ENCODE results near the gene CDA. TPM values are rescaled to one million over a fixed set of nuclear protein-coding genes. Genes with fewer than 3 reads are reported as not detected.

The CDA gene
- 0.37 and 0.85 TPM in 2 replicates for total RNA-seq

DNA sequence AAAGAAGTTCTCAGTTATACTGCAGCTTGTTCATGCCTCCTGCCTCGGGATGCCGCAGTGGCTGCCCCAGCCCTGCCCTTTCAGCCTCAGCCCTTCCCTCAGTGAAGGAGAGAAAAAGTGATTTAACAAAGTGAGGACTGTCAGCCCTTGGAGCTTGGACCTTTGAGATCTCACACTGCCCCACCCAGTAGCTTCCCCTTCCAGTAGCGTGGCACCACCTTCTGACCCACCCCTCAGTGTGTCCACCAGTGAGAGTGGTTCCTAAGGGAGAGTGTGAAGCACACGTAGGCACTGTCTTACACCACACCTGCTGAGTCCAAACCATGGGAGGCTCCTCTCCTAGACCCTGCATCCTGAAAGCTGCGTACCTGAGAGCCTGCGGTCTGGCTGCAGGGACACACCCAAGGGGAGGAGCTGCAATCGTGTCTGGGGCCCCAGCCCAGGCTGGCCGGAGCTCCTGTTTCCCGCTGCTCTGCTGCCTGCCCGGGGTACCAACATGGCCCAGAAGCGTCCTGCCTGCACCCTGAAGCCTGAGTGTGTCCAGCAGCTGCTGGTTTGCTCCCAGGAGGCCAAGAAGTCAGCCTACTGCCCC lies at the start of gene CDA:
TSS of gene CDA (plus strand) at position 464 of the 592 bp plus-strand sequence. CDS start at position 497, 33 bp downstream.

DNA sequence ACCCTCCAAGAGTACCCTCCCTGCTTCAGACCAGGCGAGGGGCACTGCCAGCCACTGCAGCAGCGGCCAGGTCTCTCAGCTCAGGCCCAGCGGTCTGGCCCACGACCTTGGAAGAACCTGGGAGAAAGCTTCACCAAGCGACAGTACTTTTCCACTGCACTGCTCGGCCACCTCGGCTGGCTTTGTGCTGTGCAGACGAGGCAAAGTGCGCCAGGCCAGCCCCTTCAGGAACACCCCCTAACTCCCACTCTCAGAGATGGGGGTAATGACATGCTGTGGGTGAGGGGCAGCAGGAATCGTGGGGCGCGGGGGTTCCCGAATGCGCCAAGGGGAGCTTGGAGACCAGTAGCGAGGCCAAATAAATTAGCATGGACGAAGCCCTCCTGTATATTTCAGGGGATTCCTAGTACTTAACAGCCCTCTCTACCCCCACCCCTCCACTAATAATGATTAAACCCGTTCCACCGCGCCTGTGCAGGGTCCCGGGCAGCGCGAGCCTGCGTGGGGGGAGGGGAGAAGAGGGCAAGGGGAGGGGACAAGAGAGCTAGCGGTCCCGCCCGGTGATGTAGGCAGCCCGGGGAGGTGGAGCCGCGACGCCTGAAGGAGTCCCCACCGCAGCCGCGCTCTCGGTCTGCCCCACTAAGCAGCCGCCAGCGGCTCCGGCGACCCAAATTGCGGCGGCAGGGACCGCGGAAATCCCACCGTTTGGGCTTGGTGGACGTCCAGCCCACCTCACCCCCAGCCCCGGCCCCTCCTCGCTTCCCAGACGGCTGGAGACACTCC lies 36.8 kb upstream of the CDA start, which contains the start of gene FAM43B:
TSS of gene FAM43B (plus strand) at position 629 of the 783 bp plus-strand sequence. CDS start 401 bp downstream, outside the sequence.

DNA sequence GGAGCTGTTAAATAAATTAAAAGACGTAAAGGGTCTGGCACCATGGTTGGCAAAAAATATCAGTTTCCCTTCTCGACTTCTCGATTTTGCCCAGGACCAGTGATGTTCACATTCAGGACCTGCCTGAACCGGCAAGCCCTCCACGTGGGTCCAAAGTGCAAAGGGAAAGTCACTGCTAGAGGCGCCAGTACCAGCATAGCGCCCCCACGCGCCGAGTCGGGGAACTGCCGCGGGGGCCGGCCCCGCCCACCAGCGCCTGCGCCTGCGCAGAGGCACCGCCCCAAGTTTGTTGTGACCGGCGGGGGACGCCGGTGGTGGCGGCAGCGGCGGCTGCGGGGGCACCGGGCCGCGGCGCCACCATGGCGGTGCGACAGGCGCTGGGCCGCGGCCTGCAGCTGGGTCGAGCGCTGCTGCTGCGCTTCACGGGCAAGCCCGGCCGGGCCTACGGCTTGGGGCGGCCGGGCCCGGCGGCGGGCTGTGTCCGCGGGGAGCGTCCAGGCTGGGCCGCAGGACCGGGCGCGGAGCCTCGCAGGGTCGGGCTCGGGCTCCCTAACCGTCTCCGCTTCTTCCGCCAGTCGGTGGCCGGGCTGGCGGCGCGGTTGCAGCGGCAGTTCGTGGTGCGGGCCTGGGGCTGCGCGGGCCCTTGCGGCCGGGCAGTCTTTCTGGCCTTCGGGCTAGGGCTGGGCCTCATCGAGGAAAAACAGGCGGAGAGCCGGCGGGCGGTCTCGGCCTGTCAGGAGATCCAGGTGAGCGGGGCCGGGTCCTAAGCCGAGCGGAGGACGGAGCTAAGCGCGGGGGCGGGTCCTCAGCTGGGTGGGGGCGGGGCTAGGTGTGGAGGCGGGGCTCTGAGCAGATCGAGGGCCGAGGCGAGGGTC lies 44.5 kb downstream of the CDA start, which contains the start of gene PINK1:
TSS of gene PINK1 (plus strand) at position 269 of the 875 bp plus-strand sequence. CDS start at position 360, 91 bp downstream.

DNA sequence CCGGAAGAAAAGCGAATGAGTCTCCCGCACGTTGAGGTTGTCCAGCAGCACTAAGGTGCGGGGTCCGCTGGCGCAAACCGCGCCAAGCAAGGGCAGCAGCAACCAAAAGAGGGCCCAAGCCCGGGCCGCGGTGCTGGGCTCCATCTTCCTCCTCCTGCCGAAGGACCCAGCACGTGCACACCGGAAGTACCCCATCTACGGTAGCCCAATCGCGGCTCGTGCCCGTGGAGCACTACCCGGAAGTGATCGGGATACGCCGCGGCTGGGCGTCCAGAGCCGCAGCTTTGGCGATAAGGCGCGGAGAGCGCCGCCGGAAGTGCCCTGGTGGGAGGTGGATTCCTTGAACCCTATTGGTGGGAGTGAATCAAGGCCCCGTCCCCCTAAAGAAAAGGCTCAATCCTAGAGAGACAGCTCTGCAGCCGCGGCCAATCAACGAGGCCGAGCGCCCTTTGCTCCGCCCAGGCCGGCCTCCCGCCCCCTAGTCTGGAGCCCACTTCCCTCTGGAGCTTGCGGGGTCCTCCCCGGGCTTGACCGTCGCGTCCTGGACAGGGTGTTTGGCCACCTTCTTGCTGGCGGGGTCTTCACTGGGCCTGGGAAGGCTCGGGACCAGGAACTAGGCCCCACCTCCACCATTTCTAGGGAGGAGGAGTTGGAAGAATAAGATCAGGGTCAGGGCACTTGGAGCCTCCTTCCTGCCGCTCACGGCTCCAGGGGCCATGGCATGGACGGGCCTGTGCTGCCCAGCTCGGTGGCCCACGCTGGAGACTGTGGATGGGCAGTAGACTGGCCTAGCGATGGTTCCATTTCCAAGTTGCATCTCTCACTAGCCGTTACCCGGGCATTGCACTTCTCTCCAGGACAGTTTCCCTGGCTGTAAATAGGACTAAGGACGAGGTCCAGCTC lies 72.6 kb downstream of the CDA start, which contains the start of gene DDOST:
TSS of gene DDOST (minus strand) at position 163 of the 903 bp plus-strand sequence. CDS start at position 144, 19 bp downstream.

Other genes with a start within 250 kb of the CDA start
- gene CAMK2N1, start 102.9 kb upstream of the CDA start, total RNA-seq = 7.5 and 11.1 TPM in 2 replicates
- gene MUL1, start 80.9 kb upstream of the CDA start, total RNA-seq = 20.6 and 29.6 TPM in 2 replicates
- under 0.01 TPM in 1 of 2 replicates, not detected in the other for gene FAM43B, start 36.5 kb upstream of the CDA start, total RNA-seq
- 68.7 and 83.2 TPM in 2 replicates for gene PINK1, start 44.4 kb downstream of the CDA start, total RNA-seq
- 357 and 409 TPM in 2 replicates for gene DDOST, start 72.3 kb downstream of the CDA start, total RNA-seq
- 0.71 and 2.9 TPM in 2 replicates for gene KIF17, start 128.9 kb downstream of the CDA start, total RNA-seq
- 2.4 and 6.4 TPM in 2 replicates for gene SH2D5, start 143.6 kb downstream of the CDA start, total RNA-seq
- gene HP1BP3, start 198.2 kb downstream of the CDA start, total RNA-seq = 144 and 199 TPM in 2 replicates